Measurements from ENCODE around the gene ASPHD1.

DNA sequence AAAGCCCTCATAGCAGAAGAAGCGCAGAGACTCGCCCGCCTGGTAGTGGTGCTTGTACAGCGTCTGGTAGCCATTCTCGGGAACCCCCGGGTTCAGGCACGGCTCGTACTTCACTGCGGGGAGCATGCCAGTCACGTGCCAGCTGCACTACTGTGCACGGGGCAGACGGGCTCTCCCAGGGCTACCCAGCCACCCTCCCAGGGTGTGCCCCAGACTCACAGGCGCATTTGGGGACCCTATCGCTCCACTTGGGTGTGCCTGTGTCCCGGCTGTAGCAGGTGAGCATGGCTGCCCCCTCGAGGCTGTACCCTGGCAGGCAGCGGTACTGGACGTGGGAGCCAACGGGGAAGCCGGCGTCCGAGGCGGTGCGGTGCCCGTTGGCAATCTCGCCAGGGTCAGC lies 27.0 kb upstream of the ASPHD1 start:
- TF ChIP-seq, protein P1, sequence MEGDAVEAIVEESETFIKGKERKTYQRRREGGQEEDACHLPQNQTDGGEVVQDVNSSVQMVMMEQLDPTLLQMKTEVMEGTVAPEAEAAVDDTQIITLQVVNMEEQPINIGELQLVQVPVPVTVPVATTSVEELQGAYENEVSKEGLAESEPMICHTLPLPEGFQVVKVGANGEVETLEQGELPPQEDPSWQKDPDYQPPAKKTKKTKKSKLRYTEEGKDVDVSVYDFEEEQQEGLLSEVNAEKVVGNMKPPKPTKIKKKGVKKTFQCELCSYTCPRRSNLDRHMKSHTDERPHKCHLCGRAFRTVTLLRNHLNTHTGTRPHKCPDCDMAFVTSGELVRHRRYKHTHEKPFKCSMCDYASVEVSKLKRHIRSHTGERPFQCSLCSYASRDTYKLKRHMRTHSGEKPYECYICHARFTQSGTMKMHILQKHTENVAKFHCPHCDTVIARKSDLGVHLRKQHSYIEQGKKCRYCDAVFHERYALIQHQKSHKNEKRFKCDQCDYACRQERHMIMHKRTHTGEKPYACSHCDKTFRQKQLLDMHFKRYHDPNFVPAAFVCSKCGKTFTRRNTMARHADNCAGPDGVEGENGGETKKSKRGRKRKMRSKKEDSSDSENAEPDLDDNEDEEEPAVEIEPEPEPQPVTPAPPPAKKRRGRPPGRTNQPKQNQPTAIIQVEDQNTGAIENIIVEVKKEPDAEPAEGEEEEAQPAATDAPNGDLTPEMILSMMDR (IDR thresholded peaks at IDR 0.05 in 8 of 11, conservative IDR thresholded peaks at IDR 0.05 in 3 of 11), result no peak
- no peak for TF ChIP-seq POLR2A (IDR thresholded peaks at IDR 0.05)

Data from spleen (tissue), 7 donors.